IMR-90 (cell line): ENCODE results near the gene ALK. TPM values are rescaled to one million over a fixed set of nuclear protein-coding genes. Genes with fewer than 3 reads are reported as not detected.

Experiments
- ATAC-seq: fragments of 200-7000 bp; cut with Tn5 transposase; 2 replicates; pipeline ENCODE4 v1.9.1; 2020; ENCODE audit warnings: low read depth, mild to moderate bottlenecking, moderate library complexity
- BruUV-seq: library from RNA; stranded (reverse); fragments of 400-500 nt; replicated peaks from 2 replicates; lab custom pipeline; 2021; lab: Mats Ljungman, UMichigan
- CTCF ChIA-PET: fragments of 300-600 bp; formaldehyde crosslinking; extraction: SDS; loops from one replicate; lab custom pipeline; 2021; ENCODE audit warnings: antibody characterized with exemption; lab: Yijun Ruan, JAX
- POLR2A ChIA-PET: fragments of 300-600 bp; sonication (Branson Sonifier 250); formaldehyde crosslinking; loops from one replicate; lab custom pipeline; 2022; ENCODE audit warnings: antibody characterized with exemption; ENCODE audit not compliant: unreplicated experiment; lab: Charles Lee
- DNase-seq: peaks from one replicate; pipeline ENCODE4 v3.0.0; 2013
- H2AFZ ChIP-seq: replicated peaks from 2 replicates; pipeline ENCODE3; 2013; ENCODE audit warnings: low read length, mild to moderate bottlenecking; ENCODE audit not compliant: poor library complexity
- H2AK5ac ChIP-seq: 2 replicates; pipeline ENCODE4 v1.6.1; 2013; ENCODE audit warnings: low read depth, low read length, inconsistent platforms
- H2AK9ac ChIP-seq: replicated peaks from 2 replicates; pipeline ENCODE3; 2013; ENCODE audit warnings: mild to moderate bottlenecking, low read depth, low read length, moderate library complexity; ENCODE audit not compliant: poor library complexity
- H2BK120ac ChIP-seq: 2 replicates; pipeline ENCODE4 v1.6.1; 2013; ENCODE audit warnings: low read depth, low read length, inconsistent platforms
- H2BK15ac ChIP-seq: 3 replicates; pipeline ENCODE4 v1.6.1; 2013; ENCODE audit warnings: low read depth, low read length, inconsistent platforms
- H2BK20ac ChIP-seq: 2 replicates; pipeline ENCODE4 v1.6.1; 2013; ENCODE audit warnings: low read depth, mild to moderate bottlenecking, inconsistent platforms, low read length, moderate library complexity
- H2BK5ac ChIP-seq: 2 replicates; pipeline ENCODE4 v1.6.1; 2013; ENCODE audit warnings: mild to moderate bottlenecking, low read depth, low read length, inconsistent platforms; ENCODE audit not compliant: poor library complexity, severe bottlenecking
- H3K14ac ChIP-seq: replicated peaks from 2 replicates; pipeline ENCODE4 v1.6.1; 2013; ENCODE audit warnings: low read depth, low read length, inconsistent platforms
- H3K18ac ChIP-seq: 2 replicates; pipeline ENCODE4 v1.6.1; 2013; ENCODE audit warnings: low read depth, low read length, control low read depth
- H3K23ac ChIP-seq: 2 replicates; pipeline ENCODE4 v1.6.1; 2013; ENCODE audit warnings: low read depth, low read length, inconsistent platforms
- H3K27ac ChIP-seq: 2 replicates; pipeline ENCODE4 v1.5.1; 2013; ENCODE audit warnings: mild to moderate bottlenecking, control low read depth, low read length; ENCODE audit not compliant: insufficient read depth
- H3K27me3 ChIP-seq: 2 replicates; pipeline ENCODE4 v1.6.1; 2013; ENCODE audit warnings: low read length; ENCODE audit not compliant: control insufficient read depth, insufficient read depth
- H3K36me3 ChIP-seq: 2 replicates; pipeline ENCODE4 v1.6.1; 2013; ENCODE audit warnings: low read length, mixed read lengths; ENCODE audit not compliant: control insufficient read depth, insufficient read depth
- H3K4ac ChIP-seq: 2 replicates; pipeline ENCODE4 v1.6.1; 2013; ENCODE audit warnings: low read depth, low read length, inconsistent platforms
- H3K4me1 ChIP-seq: 2 replicates; pipeline ENCODE4 v1.6.1; 2013; ENCODE audit warnings: low read length, mixed read lengths; ENCODE audit not compliant: control insufficient read depth, insufficient read depth
- H3K4me2 ChIP-seq: 2 replicates; pipeline ENCODE4 v1.6.1; 2013; ENCODE audit warnings: low read depth, mild to moderate bottlenecking, control low read depth, low read length, moderate library complexity
- H3K4me3 ChIP-seq: 2 replicates; pipeline ENCODE4 v1.5.1; 2013; ENCODE audit warnings: low read depth, mild to moderate bottlenecking, control low read depth, low read length, moderate library complexity; ENCODE audit not compliant: insufficient read depth
- H3K56ac ChIP-seq: 2 replicates; pipeline ENCODE4 v1.6.1; 2013; ENCODE audit warnings: low read length, inconsistent platforms; ENCODE audit not compliant: insufficient read depth; ENCODE audit errors: extremely low read depth
- H3K79me1 ChIP-seq, 2 experiments: 2 replicates each; pipeline ENCODE4 v1.6.1; 2013; ENCODE audit warnings: low read length in 2 of 2, inconsistent platforms in 1 of 2, low read depth in 1 of 2
- H3K9ac ChIP-seq: 2 replicates; pipeline ENCODE4 v1.6.1; 2013; ENCODE audit warnings: low read depth, low read length, control low read depth
- H3K9me1 ChIP-seq: 2 replicates; pipeline ENCODE4 v1.6.1; 2013; ENCODE audit warnings: low read length, inconsistent platforms; ENCODE audit not compliant: insufficient read depth
- H3K9me3 ChIP-seq: 2 replicates; pipeline ENCODE4 v1.6.1; 2013; ENCODE audit warnings: low read length; ENCODE audit not compliant: control insufficient read depth, insufficient read depth
- H4K20me1 ChIP-seq: 2 replicates; pipeline ENCODE4 v1.6.1; 2013; ENCODE audit warnings: low read length, inconsistent platforms; ENCODE audit not compliant: insufficient read depth
- H4K5ac ChIP-seq: 2 replicates; pipeline ENCODE4 v1.6.1; 2013; ENCODE audit warnings: mild to moderate bottlenecking, low read depth, low read length, control low read depth
- H4K8ac ChIP-seq, 2 experiments: 2 replicates each; pipeline ENCODE4 v1.6.1; 2013; ENCODE audit warnings: low read depth in 2 of 2, low read length in 2 of 2, control low read depth in 1 of 2, inconsistent platforms in 1 of 2
- H4K91ac ChIP-seq: 2 replicates; pipeline ENCODE4 v1.6.1; 2013; ENCODE audit warnings: low read depth, low read length, inconsistent platforms; ENCODE audit not compliant: insufficient read depth
- CEBPB ChIP-seq: IDR thresholded peaks from 2 replicates; pipeline ENCODE4 v1.6.1; 2012; ENCODE audit warnings: low read depth, low read length, improper control_type of control experiment
- FOS ChIP-seq: fragments of 150-350 bp; IDR thresholded peaks from 2 replicates; pipeline ENCODE4 v1.6.1; 2016; ENCODE audit warnings: low read depth, low read length
- MAFK ChIP-seq: IDR thresholded peaks from 2 replicates; pipeline ENCODE4 v1.6.1; 2012; ENCODE audit warnings: low read depth, low read length, improper control_type of control experiment
- NFE2L2 ChIP-seq: fragments of 150-350 bp; IDR thresholded peaks from 2 replicates; pipeline ENCODE4 v1.6.1; 2016; ENCODE audit warnings: low read depth, mild to moderate bottlenecking, low read length
- POLR2A ChIP-seq: IDR thresholded peaks from 2 replicates; pipeline ENCODE4 v1.6.1; 2012; ENCODE audit warnings: mild to moderate bottlenecking, low read depth, low read length
- RAD21 ChIP-seq: IDR thresholded peaks from 2 replicates; pipeline ENCODE4 v1.6.1; 2012; ENCODE audit warnings: low read length, improper control_type of control experiment
- RCOR1 ChIP-seq: IDR thresholded peaks from 2 replicates; pipeline ENCODE4 v1.6.1; 2012; ENCODE audit warnings: mild to moderate bottlenecking, low read length, improper control_type of control experiment; ENCODE audit not compliant: insufficient replicate concordance
- RFX5 ChIP-seq: IDR thresholded peaks from 2 replicates; pipeline ENCODE4 v1.8.0; 2012; ENCODE audit warnings: low read depth, mild to moderate bottlenecking, low read length, moderate library complexity
- SMC3 ChIP-seq: fragments of 150-350 bp; IDR thresholded peaks from 2 replicates; pipeline ENCODE4 v1.6.1; 2016; ENCODE audit warnings: low read depth, mild to moderate bottlenecking, antibody characterized with exemption, low read length, moderate library complexity
- WGBS, 2 experiments: methylation state at CpG; one replicate each; pipeline versions ENCODE4 v1.1.5 to v1.1.7; 2013; ENCODE audit warnings: missing lambda C conversion rate in 2 of 2; ENCODE audit not compliant: insufficient read length in 1 of 2; ENCODE audit errors: extremely low coverage in 2 of 2; 5-methylcytosine and 5-hydroxymethylcytosine counted together
- dilution Hi-C: fragments of 300-500 bp; cut with HindIII; formaldehyde crosslinking; loops from one replicate; pipeline ENCODE4 v1.14.3; 2018; ENCODE audit warnings: low sequenced_read_pairs; ENCODE audit not compliant: unreplicated experiment
- in situ Hi-C: fragments of 300-500 bp; cut with MboI; formaldehyde crosslinking; loops from 3 replicates; pipeline ENCODE4 v1.14.3; 2019; ENCODE audit warnings: low sequenced_read_pairs, inconsistent platforms, mixed read lengths
- intact Hi-C: fragments of 100-400 bp; cut with micrococcal nuclease; formaldehyde crosslinking; loops from 2 replicates; pipeline ENCODE4 v1.10.0; 2022
- polyA plus RNA-seq, 3 experiments: library from polyadenylated mRNA; depleted of rRNA; stranded (reverse); fragments of >200 nt; gene quantifications; 2 replicates each; pipeline ENCODE4 v1.2.3, GENCODE V29; 2012; ENCODE audit warnings: low replicate concordance in 1 of 3
- total RNA-seq: library from RNA; depleted of rRNA; stranded (reverse); fragments of >200 nt; gene quantifications from 2 replicates; pipeline ENCODE4 v1.2.3, GENCODE V29; 2012
- TF ChIP-seq, protein P1 (sequence below): fragments of 150-350 bp; IDR thresholded peaks from 2 replicates; pipeline ENCODE4 v1.6.1; 2017; ENCODE audit warnings: mild to moderate bottlenecking, antibody characterized with exemption, low read length, low read depth
- TF ChIP-seq, protein P2 (sequence below): conservative IDR thresholded peaks from 2 replicates; pipeline ENCODE4 v1.5.1; 2012; ENCODE audit warnings: mild to moderate bottlenecking, low read depth, low read length, improper control_type of control experiment

Gene ALK
- total and polyA plus RNA-seq, 2 of the 4 experiments (the other 2 are of a cell fraction) = not detected

GRCh38 chr2:29481313-29481712 lies 440.1 kb downstream of the ALK start:
- Histone ChIP-seq H3K23ac (no peak overlapping the region), H3K9me1 (no peaks in the 10 kb centered on the region), H4K8ac (no peak overlapping the region), H3K18ac (no peak overlapping the region), H3K14ac (no peak overlapping the region), H4K91ac (no peak overlapping the region), H3K27ac (no peak overlapping the region), H3K36me3 (no peaks in the 10 kb centered on the region), H3K9me3 (peaks cover 2% of the 10 kb centered on the region; the same call in 1 of the 2 replicates), H3K79me1 (no peaks in the 10 kb centered on the region), H2AK9ac (no peak overlapping the region), H3K4me1 (no peaks in the 10 kb centered on the region), H3K56ac (no peak overlapping the region), H2BK20ac (no peak overlapping the region), H2AK5ac (no peak overlapping the region), H2BK5ac (no peak overlapping the region), H3K4me2 (no peak overlapping the region), H3K4me3 (no peak overlapping the region), H4K5ac (no peak overlapping the region), H3K9ac (no peak overlapping the region), H3K4ac (no peak overlapping the region), H3K27me3 (no peaks in the 10 kb centered on the region), H4K20me1 (no peaks in the 10 kb centered on the region), H2BK120ac (no peak overlapping the region), H2AFZ (no peak overlapping the region), H2BK15ac (no peak overlapping the region)
- dilution Hi-C loops = no loop called here
- intact Hi-C loops = no loop called here
- no TSS peak for BruUV-seq
- no CpG with 5 or more reads among the region's 1 CpG for WGBS, 2 experiments
- TF ChIP-seq CEBPB = no peak
- no peak for TF ChIP-seq RCOR1
- TF ChIP-seq, protein P1, sequence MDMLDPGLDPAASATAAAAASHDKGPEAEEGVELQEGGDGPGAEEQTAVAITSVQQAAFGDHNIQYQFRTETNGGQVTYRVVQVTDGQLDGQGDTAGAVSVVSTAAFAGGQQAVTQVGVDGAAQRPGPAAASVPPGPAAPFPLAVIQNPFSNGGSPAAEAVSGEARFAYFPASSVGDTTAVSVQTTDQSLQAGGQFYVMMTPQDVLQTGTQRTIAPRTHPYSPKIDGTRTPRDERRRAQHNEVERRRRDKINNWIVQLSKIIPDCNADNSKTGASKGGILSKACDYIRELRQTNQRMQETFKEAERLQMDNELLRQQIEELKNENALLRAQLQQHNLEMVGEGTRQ = no peak
- no peak for TF ChIP-seq MAFK
- TF ChIP-seq RFX5 = no peak
- no peak for TF ChIP-seq FOS
- TF ChIP-seq, protein P2, sequence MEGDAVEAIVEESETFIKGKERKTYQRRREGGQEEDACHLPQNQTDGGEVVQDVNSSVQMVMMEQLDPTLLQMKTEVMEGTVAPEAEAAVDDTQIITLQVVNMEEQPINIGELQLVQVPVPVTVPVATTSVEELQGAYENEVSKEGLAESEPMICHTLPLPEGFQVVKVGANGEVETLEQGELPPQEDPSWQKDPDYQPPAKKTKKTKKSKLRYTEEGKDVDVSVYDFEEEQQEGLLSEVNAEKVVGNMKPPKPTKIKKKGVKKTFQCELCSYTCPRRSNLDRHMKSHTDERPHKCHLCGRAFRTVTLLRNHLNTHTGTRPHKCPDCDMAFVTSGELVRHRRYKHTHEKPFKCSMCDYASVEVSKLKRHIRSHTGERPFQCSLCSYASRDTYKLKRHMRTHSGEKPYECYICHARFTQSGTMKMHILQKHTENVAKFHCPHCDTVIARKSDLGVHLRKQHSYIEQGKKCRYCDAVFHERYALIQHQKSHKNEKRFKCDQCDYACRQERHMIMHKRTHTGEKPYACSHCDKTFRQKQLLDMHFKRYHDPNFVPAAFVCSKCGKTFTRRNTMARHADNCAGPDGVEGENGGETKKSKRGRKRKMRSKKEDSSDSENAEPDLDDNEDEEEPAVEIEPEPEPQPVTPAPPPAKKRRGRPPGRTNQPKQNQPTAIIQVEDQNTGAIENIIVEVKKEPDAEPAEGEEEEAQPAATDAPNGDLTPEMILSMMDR = no peak
- no peak for TF ChIP-seq RAD21
- no peak for TF ChIP-seq NFE2L2
- TF ChIP-seq POLR2A = no peak
- TF ChIP-seq SMC3 = no peak
- no peak for DNase-seq
- POLR2A ChIA-PET = no interaction called here
- in situ Hi-C loops = no loop called here
- ATAC-seq = no peak
- CTCF ChIA-PET = no interaction called here
